Glomerular visceral epithelial cell (primary cell): ENCODE measurements around the gene TNNT2.

Experiments used
- DNase-seq: peaks from one replicate; pipeline ENCODE4 v3.0.0-alpha.2; 2016; ENCODE audit errors: extremely low spot score

The TNNT2 gene

GRCh38 chr1:201313086-201313485 is 64.4 kb downstream of the TNNT2 start:
- no peak for DNase-seq

GRCh38 chr1:201312298-201312697 is 65.2 kb downstream of the TNNT2 start:
- DNase-seq = no peak

GRCh38 chr1:201311356-201312011 is 66.0 kb downstream of the TNNT2 start:
- no peak for DNase-seq

- no peak for DNase-seq
Observed at GRCh38 chr1:201310986-201311355, 66.5 kb downstream of the TNNT2 start.

GRCh38 chr1:201310251-201310985 is 67.1 kb downstream of the TNNT2 start:
- DNase-seq = no peak

DNA sequence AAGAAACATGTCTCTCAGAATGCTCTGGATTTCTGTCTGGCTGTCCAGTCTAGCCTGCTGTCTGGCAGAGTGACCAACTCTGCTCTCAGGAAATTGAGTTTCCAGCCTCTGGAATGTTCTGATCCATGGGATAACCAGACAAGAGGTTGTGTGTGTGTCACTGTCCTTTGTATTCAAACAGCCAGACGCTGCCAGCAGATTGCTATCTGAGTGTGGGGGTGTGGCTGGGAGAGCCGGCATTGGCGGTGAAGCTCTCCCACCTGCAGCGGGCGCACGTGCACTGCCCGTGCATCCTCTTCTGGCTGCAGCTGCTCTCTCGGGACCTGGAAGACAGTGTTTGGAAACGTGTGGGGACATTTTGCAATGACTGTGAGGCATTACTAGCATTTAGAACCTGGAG is 68.1 kb downstream of the TNNT2 start:
- peak; percentile 48 for DNase-seq
